MM.1S (cell line): ENCODE measurements around the gene FBXO24.

Experiments
- EZH2phosphoT487 ChIP-seq: fragments of 300-600 bp; sonication (generic); IDR thresholded peaks from 2 replicates; pipeline ENCODE4 v1.6.1; 2018; ENCODE audit warnings: antibody characterized with exemption, low read length
- TF ChIP-seq, protein P1 (sequence below): fragments of 300-600 bp; sonication (generic); IDR thresholded peaks from 2 replicates; pipeline ENCODE4 v1.5.1; 2016; ENCODE audit warnings: antibody characterized with exemption, low read length, mixed read lengths

DNA sequence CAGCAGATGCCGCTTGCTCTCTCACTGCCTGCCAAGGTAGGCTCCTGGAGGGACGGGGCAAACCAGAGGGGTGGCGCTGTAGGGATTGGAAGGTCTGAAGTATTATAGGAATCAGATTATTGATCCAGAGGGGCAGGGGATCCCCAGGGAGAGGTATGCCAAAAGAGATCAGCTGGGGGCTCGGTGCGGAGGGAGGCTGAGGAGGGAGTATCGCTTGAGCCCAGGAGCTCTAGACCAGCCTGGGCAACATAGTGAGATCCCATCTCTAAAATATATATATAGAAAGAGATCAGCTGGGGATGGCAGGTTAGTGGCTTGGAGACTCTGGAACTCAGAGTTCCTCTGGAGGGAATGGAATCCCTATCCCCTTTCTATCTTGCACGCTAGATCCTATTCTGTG, 9.1 kb downstream of the FBXO24 start:
- TF ChIP-seq, protein P1, sequence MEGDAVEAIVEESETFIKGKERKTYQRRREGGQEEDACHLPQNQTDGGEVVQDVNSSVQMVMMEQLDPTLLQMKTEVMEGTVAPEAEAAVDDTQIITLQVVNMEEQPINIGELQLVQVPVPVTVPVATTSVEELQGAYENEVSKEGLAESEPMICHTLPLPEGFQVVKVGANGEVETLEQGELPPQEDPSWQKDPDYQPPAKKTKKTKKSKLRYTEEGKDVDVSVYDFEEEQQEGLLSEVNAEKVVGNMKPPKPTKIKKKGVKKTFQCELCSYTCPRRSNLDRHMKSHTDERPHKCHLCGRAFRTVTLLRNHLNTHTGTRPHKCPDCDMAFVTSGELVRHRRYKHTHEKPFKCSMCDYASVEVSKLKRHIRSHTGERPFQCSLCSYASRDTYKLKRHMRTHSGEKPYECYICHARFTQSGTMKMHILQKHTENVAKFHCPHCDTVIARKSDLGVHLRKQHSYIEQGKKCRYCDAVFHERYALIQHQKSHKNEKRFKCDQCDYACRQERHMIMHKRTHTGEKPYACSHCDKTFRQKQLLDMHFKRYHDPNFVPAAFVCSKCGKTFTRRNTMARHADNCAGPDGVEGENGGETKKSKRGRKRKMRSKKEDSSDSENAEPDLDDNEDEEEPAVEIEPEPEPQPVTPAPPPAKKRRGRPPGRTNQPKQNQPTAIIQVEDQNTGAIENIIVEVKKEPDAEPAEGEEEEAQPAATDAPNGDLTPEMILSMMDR, result no peak
- no peak for TF ChIP-seq EZH2phosphoT487
